H1 (cell line): ENCODE results near the gene CNGA2.

Experiments used
- EGR1 ChIP-seq: IDR thresholded peaks from 2 replicates; pipeline ENCODE4 v1.6.1; 2011; ENCODE audit warnings: low read depth, low read length, borderline replicate concordance
- TF ChIP-seq, protein P1 (sequence below), 3 experiments: IDR thresholded peaks; 1 replicate in 2 of 3; 2 replicates in 1 of 3; pipeline versions ENCODE4 v1.5.1 to v1.6.1; 2011; ENCODE audit warnings: low read length in 3 of 3, mild to moderate bottlenecking in 3 of 3, inconsistent platforms in 2 of 3, low read depth in 1 of 3, moderate library complexity in 1 of 3; ENCODE audit not compliant: insufficient read depth in 1 of 3; ENCODE audit errors: control extremely low read depth in 1 of 3
- TF ChIP-seq, protein P2 (sequence below): IDR thresholded peaks from 2 replicates; pipeline ENCODE4 v1.6.1; 2011; ENCODE audit warnings: low read length, improper control_type of control experiment

DNA sequence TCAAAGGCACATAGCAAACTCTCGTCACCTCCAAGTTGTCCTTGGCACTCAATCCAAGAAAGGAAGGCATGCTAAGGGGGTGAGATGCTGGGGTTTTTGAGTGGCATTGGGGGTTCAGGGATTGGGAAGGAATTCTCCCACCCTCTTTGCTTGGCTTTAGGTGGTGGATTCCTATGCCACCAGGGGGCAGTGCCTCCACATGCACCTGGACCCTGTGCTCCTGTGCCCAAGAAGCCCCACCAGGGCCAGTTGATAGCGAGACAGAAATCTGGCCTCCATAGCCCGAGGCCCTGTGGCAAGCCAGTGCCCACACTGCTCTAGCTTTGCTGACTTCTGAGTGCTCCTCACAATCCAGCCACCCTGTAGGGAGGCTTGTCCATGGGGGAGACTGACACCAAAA is 20.7 kb upstream of the CNGA2 start:
- TF ChIP-seq, protein P1, sequence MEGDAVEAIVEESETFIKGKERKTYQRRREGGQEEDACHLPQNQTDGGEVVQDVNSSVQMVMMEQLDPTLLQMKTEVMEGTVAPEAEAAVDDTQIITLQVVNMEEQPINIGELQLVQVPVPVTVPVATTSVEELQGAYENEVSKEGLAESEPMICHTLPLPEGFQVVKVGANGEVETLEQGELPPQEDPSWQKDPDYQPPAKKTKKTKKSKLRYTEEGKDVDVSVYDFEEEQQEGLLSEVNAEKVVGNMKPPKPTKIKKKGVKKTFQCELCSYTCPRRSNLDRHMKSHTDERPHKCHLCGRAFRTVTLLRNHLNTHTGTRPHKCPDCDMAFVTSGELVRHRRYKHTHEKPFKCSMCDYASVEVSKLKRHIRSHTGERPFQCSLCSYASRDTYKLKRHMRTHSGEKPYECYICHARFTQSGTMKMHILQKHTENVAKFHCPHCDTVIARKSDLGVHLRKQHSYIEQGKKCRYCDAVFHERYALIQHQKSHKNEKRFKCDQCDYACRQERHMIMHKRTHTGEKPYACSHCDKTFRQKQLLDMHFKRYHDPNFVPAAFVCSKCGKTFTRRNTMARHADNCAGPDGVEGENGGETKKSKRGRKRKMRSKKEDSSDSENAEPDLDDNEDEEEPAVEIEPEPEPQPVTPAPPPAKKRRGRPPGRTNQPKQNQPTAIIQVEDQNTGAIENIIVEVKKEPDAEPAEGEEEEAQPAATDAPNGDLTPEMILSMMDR (IDR thresholded peaks at IDR 0.05; ENCODE audit: control extremely low read depth in 1 of 3, insufficient read depth in 1 of 3, low read depth in 1 of 3, low read length in 3 of 3): peak; percentile 56 to 64 (median 62)
- TF ChIP-seq EGR1: no peak
- TF ChIP-seq, protein P2, sequence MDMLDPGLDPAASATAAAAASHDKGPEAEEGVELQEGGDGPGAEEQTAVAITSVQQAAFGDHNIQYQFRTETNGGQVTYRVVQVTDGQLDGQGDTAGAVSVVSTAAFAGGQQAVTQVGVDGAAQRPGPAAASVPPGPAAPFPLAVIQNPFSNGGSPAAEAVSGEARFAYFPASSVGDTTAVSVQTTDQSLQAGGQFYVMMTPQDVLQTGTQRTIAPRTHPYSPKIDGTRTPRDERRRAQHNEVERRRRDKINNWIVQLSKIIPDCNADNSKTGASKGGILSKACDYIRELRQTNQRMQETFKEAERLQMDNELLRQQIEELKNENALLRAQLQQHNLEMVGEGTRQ: no peak
